Stimulated activated naive B cell treated with anti-CD40 and anti-IgM and Interleukin-4, amounts not matched to agents 10 μg/mL and 1 μg/mL and 100 μg/mL, for 72 hours (primary cell): ENCODE data around the gene CDYL2.

Source experiments
- ATAC-seq, 2 donors: fragments of 150-1000 bp; cut with Tn5 transposase; replicated peaks; 2 replicates each; pipeline ENCODE4 v1.10.0; 2021; ENCODE audit warnings: moderate library complexity in 1 of 2
- DNase-seq: peaks from one replicate; pipeline ENCODE4 v3.0.0; 2021
- H3K27ac Mint-ChIP-seq: one replicate; pipeline ENCODE4 v1.8.0; 2022; ENCODE audit warnings: mild to moderate bottlenecking, mixed read lengths
- H3K27me3 Mint-ChIP-seq, 2 donors: one replicate each; pipeline ENCODE4 v1.8.0; 2022; ENCODE audit warnings: mixed read lengths in 2 of 2
- H3K36me3 Mint-ChIP-seq, 2 donors: one replicate each; pipeline ENCODE4 v1.8.0; 2022; ENCODE audit warnings: mixed read lengths in 2 of 2, mild to moderate bottlenecking in 1 of 2
- H3K4me1 Mint-ChIP-seq, 2 donors: one replicate each; pipeline ENCODE4 v1.8.0; 2022; ENCODE audit warnings: mixed read lengths in 2 of 2, mild to moderate bottlenecking in 1 of 2
- H3K4me3 Mint-ChIP-seq, 2 donors: one replicate each; pipeline ENCODE4 v1.8.0; 2022; ENCODE audit warnings: mild to moderate bottlenecking in 2 of 2, mixed read lengths in 2 of 2, moderate library complexity in 1 of 2
- H3K9me3 Mint-ChIP-seq, 2 donors: one replicate each; pipeline ENCODE4 v1.8.0; 2022; ENCODE audit warnings: mixed read lengths in 2 of 2, mild to moderate bottlenecking in 1 of 2

Gene CDYL2, protein sequence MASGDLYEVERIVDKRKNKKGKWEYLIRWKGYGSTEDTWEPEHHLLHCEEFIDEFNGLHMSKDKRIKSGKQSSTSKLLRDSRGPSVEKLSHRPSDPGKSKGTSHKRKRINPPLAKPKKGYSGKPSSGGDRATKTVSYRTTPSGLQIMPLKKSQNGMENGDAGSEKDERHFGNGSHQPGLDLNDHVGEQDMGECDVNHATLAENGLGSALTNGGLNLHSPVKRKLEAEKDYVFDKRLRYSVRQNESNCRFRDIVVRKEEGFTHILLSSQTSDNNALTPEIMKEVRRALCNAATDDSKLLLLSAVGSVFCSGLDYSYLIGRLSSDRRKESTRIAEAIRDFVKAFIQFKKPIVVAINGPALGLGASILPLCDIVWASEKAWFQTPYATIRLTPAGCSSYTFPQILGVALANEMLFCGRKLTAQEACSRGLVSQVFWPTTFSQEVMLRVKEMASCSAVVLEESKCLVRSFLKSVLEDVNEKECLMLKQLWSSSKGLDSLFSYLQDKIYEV

DNA sequence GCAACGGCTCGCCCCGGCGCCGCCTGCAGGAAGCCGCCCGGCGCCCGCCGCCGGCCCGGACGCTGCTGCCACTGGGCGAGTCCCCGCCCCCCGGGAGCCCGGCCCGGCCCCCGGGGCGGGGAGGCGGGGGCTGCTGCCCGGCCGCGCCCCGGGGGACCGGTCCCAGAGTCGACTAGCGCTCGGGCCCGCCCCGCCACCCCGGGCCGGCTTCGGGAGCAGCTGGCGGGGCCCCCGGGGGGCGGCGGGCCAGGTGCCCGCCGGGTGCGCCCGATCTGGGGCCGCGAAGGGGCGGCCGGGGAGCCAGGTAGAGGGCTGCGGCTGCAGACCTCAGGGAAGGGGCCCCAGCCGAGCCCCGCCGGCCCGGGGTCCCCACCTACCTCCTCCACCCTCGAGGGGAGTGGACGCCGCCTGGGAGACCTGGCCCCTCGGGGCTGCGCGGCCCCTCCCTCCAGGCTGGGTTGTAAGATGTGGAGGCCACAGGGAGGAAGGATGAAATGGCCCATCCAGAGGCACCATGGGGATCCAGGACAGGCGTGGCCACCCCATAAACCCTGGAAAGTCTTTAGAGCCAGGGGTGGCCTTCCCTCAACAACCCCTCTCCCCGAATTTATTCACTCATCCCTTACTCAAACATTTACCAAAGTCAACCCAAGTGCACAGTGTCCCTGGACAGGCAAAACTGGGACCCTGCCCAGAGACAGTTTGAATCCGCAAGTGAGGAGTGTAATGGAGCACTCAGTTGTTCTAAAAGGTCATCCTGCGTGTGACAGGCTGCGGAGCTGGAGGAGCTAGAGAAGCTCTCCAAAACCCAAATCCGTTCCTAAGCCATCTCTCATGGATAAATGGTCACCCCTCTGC is at the start of gene CDYL2:
Gene CDYL2 (minus strand): TSS at position 73 of the 858 bp plus-strand sequence. CDS start 425 bp downstream, outside the sequence.
- peaks cover 0 to 4% of the 10 kb centered on the region in 2 donors for H3K9me3 Mint-ChIP-seq
- no peak for DNase-seq
- peaks cover 0 to 2% of the 10 kb centered on the region in 2 donors for H3K4me1 Mint-ChIP-seq
- peak within 1 kb of the TSS; percentile 94 to 95 for H3K4me3 Mint-ChIP-seq
- H3K27ac Mint-ChIP-seq = peak within 1 kb of the TSS; percentile 89
- H3K36me3 Mint-ChIP-seq = peaks cover 0 to 2% of the 10 kb centered on the region in 2 donors
- H3K27me3 Mint-ChIP-seq = peaks cover 32 to 39% of the 10 kb centered on the region in 2 donors
- peak; percentile 73 to 76 for ATAC-seq

DNA sequence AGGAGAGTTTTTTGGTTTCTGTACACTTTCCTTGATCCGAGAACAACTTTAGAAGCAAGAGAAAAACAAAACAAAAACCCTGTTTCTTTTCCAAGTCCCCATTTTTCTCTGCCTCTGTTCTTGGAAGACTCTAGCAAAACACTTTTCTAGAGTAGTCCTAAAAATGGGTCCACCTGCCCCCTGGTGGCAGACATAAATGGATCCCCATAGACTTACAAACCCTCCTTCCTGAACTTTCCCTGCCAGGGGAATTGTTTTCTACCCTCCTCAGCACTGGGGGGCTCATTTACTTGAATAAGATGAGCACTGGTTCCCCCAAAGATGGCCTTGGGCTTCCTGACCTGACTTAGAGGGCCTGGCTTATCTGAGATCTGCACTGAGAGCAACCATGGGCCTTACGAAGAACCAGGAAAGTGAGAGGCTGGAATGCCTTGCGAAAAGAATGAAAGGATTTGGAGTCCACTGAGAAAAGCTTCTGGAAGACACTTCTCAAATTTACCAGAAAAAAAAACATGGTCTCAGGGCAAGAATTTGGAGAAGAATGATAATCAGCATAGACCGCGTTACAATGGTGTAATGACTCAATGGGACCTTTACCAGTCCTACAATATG is 48.0 kb upstream of the CDYL2 start:
- Mint-ChIP-seq H3K4me3 (no peak overlapping the region), H3K4me1 (no peaks in the 10 kb centered on the region), H3K9me3 (no peaks in the 10 kb centered on the region), H3K36me3 (no peaks in the 10 kb centered on the region), H3K27me3 (peaks cover 6 to 15% of the 10 kb centered on the region in 2 donors), H3K27ac (no peak overlapping the region)
- no peak for ATAC-seq
- DNase-seq = no peak

DNA sequence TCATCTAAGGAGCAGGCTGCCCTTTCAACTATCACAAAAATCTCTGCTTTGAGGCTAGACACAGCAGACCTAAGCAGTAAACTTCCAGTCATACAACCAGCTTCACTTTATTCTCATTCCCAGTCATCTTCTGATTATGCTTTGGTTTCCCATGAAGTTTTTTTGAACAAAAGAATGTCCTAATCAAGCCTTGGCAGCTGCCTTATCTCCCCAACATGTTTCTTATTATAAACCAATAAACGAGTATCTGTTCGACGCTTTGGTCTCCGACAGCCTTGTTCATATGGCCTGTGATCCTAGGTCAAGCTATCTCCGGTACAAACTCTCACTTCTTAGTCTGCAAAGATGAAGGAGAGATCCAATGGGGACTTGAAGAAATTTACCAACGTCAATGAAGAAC is 47.4 kb upstream of the CDYL2 start:
- no peak for ATAC-seq
- no peaks in the 10 kb centered on the region for H3K4me1 Mint-ChIP-seq
- H3K27ac Mint-ChIP-seq = no peak overlapping the region
- H3K4me3 Mint-ChIP-seq = no peak overlapping the region
- no peak for DNase-seq
- no peaks in the 10 kb centered on the region for H3K36me3 Mint-ChIP-seq
- H3K9me3 Mint-ChIP-seq = no peaks in the 10 kb centered on the region
- peaks cover 5 to 15% of the 10 kb centered on the region in 2 donors for H3K27me3 Mint-ChIP-seq

DNA sequence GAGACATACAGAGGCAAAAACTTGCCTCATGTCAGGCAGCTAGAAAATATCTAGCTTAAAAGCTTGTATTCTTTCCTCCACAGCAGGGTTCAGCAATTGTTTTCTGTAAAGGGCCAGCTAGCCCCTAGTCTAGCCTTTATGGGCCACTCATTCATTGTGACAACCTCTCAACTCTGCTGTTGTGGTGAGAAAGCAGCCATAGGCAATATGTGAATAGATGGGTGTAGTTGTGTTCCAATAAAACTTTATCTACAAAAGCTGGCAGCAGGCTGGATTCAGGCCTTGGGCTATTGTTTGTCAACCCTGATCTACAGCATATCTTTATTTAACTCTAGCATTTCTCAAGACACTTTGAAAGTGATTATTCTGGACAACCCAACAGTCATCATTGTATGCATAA is 46.4 kb upstream of the CDYL2 start:
- Mint-ChIP-seq H3K4me1 (no peaks in the 10 kb centered on the region), H3K27ac (no peak overlapping the region), H3K27me3 (peaks cover 5 to 15% of the 10 kb centered on the region in 2 donors), H3K9me3 (no peaks in the 10 kb centered on the region), H3K36me3 (no peaks in the 10 kb centered on the region), H3K4me3 (no peak overlapping the region)
- no peak for DNase-seq
- no peak for ATAC-seq

DNA sequence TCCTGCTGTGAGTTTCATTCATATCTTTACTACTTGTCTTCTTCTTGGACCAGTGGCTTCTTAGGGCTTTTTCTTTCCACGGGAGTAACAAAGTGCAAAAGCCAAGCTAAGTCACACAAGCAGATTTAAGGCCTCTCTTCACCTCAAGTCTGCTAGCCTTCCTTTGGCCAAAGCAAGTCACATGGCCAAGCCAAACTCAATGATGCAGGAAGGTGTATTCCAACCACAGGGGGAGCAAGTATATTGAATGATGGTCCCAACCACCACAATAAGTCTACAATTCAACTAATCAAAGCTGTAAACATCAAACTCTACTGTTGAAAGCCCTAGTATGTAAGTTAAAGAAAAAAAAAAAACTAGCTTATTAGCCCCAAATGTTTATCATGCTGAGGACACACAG is 44.5 kb upstream of the CDYL2 start:
- H3K27ac Mint-ChIP-seq = no peak overlapping the region
- DNase-seq (no peak), ATAC-seq (no peak)
- peaks cover 3 to 4% of the 10 kb centered on the region in 2 donors for H3K9me3 Mint-ChIP-seq
- no peaks in the 10 kb centered on the region for H3K4me1 Mint-ChIP-seq
- no peak overlapping the region for H3K4me3 Mint-ChIP-seq
- peaks cover 5 to 10% of the 10 kb centered on the region in 2 donors for H3K27me3 Mint-ChIP-seq
- no peaks in the 10 kb centered on the region for H3K36me3 Mint-ChIP-seq

DNA sequence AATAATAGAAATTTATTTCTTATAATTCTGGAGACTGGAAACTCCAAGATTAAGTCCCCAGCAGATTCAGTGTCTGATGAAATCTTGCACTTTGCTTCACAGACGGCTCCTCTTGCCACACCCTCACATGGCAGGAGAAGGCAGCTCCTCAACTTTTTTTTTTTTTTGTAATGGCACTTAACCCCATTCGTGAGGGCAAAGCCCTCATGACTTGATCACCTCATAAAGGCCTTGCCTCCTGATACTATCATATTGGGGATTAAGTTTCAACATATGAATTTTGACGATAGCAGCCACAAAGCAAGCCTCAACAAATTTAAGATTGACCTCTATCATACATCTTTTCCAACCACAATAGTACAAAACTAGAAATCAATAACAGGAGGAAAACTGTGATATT is 42.3 kb upstream of the CDYL2 start:
- DNase-seq = no peak

DNA sequence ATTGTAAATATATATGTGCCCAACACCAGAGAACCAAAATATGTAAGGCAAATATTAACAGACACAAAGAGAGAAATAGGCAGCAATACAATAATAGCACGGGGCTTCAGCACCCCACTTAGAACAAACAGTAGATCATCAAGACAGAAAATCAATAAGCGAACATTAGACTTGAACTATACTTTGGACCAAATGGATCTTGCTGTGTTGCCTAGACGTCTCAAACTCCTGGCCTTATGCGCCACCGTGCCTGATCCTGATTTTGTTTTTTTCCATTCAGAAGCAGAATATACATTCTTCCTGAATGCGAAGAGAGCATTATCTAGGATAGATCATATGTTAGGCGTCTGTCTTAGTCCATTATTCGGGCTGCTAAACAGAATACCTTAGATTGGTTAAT is 41.9 kb upstream of the CDYL2 start:
- peaks cover 13 to 21% of the 10 kb centered on the region in 2 donors for H3K9me3 Mint-ChIP-seq
- peaks cover 11% of the 10 kb centered on the region in 2 donors for H3K27me3 Mint-ChIP-seq
- no peak overlapping the region for H3K4me3 Mint-ChIP-seq
- H3K27ac Mint-ChIP-seq = no peak overlapping the region
- no peaks in the 10 kb centered on the region for H3K4me1 Mint-ChIP-seq
- no peak for DNase-seq
- no peak for ATAC-seq
- peaks cover 2 to 5% of the 10 kb centered on the region in 2 donors for H3K36me3 Mint-ChIP-seq

More for the DNA sequence above, 42.3 kb upstream of the CDYL2 start:
- Mint-ChIP-seq H3K4me1 (no peaks in the 10 kb centered on the region), H3K36me3 (peaks cover under 1 to 2% of the 10 kb centered on the region in 2 donors), H3K27me3 (peaks cover 7 to 8% of the 10 kb centered on the region in 2 donors), H3K4me3 (no peak overlapping the region), H3K9me3 (peaks cover 10 to 17% of the 10 kb centered on the region in 2 donors), H3K27ac (no peak overlapping the region)
- ATAC-seq = no peak

DNA sequence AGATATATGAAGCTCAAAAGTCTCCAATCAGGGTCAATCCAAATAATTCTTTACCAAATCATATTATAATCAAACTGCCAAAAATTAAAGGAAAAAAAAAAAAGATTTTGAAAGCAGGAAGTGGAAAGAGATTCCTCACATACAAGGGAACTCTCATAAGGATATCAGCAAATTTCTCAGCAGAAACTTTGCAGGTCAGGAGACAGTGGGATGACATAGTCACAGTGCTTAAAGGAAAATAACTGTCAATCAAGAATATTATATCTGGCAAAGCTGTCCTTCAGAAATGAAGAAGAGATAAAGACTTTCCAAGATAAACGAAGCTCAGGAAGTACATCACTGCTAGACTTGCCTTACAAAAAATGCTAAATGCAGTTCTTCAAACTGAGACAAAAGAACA is 40.0 kb upstream of the CDYL2 start:
- no peak overlapping the region for H3K4me3 Mint-ChIP-seq
- H3K4me1 Mint-ChIP-seq = no peaks in the 10 kb centered on the region

DNA sequence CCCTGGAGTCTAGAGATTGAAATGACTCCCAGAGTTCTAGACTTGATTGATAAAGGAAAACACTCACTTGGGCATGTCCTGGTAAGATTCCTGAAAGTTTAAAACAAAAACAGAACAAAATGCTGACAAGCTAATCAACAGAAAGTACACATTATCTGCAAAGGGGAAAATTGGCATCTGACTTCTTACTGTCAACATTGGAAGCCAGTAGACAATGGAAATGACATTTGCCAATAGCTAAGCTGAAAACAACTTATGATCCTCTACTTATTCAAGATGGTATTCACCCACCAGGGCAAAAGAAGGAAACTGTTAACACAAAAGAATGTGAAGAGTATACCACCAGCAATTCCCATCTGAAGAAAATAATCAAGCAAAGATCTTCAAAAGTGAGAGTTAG is 36.8 kb upstream of the CDYL2 start:
- Mint-ChIP-seq H3K27me3 (peaks cover 37 to 38% of the 10 kb centered on the region in 2 donors), H3K9me3 (peaks cover 18 to 30% of the 10 kb centered on the region in 2 donors), H3K4me3 (no peak overlapping the region), H3K36me3 (peaks cover 2 to 11% of the 10 kb centered on the region in 2 donors), H3K4me1 (no peaks in the 10 kb centered on the region), H3K27ac (no peak overlapping the region)
- ATAC-seq (no peak), DNase-seq (no peak)

More for the DNA sequence above, 40.0 kb upstream of the CDYL2 start:
- H3K36me3 Mint-ChIP-seq = peaks cover 2 to 11% of the 10 kb centered on the region in 2 donors
- peaks cover 26 to 29% of the 10 kb centered on the region in 2 donors for H3K27me3 Mint-ChIP-seq
- DNase-seq = no peak
- H3K9me3 Mint-ChIP-seq = peaks cover 18 to 30% of the 10 kb centered on the region in 2 donors
- H3K27ac Mint-ChIP-seq = no peak overlapping the region
- no peak for ATAC-seq

DNA sequence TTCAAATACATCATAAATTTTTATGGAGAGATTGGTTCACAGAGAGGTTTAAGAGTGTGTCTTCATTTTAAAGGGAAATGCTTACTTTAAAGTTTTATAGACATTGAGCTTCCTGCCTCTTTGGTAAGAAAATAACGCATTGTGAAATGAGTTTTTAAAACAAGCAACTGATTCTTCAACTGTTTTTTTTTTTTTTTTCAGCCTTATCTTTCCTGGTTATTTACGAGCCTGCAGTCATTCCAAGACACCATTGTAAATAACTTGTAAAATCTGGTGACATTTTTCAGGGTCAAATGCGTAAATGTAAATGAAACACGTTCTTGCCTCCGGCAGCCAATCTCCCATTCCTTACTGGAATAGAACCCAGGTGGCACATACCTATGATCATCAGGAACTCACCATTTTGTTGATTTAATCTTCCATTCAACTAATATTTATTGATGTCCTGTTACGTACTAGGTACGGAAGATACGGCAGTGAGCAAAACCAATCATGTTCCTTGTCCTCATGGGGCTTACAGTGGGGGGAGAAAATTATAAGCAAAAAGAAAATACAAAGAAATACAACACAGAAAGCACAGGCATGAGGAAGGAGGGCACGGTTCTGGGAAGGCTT is 33.2 kb upstream of the CDYL2 start:
- Mint-ChIP-seq H3K27me3 (peaks cover 48 to 56% of the 10 kb centered on the region in 2 donors), H3K4me3 (no peak overlapping the region), H3K27ac (no peak overlapping the region), H3K4me1 (no peaks in the 10 kb centered on the region), H3K36me3 (peaks cover 0 to 11% of the 10 kb centered on the region in 2 donors), H3K9me3 (peaks cover 8 to 16% of the 10 kb centered on the region in 2 donors)
- ATAC-seq (no peak), DNase-seq (no peak)

DNA sequence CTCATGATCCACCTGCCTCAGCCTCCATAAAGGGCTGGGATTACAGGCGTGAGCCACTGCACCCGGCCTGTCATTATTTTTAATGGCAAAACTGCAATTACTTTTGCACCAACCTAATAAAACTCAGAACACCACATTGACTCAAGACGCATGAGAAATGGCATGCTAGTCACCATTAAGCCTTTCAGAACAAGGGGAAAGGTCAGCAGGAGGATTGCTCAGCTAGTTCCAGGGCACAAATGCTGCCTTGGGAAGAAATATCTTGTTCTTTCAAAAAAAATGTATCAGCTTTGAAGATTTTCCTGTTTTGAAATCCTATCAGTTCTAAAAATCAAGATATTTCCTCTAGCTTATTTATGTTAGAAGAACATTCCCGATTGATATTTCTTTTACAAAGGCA is 32.4 kb upstream of the CDYL2 start:
- Mint-ChIP-seq H3K9me3 (peaks cover 8 to 15% of the 10 kb centered on the region in 2 donors), H3K27ac (peak overlapping the region; percentile 4), H3K27me3 (peaks cover 43 to 50% of the 10 kb centered on the region in 2 donors), H3K4me3 (no peak overlapping the region), H3K36me3 (peaks cover 0 to 11% of the 10 kb centered on the region in 2 donors), H3K4me1 (no peaks in the 10 kb centered on the region)
- DNase-seq = no peak
- no peak for ATAC-seq

DNA sequence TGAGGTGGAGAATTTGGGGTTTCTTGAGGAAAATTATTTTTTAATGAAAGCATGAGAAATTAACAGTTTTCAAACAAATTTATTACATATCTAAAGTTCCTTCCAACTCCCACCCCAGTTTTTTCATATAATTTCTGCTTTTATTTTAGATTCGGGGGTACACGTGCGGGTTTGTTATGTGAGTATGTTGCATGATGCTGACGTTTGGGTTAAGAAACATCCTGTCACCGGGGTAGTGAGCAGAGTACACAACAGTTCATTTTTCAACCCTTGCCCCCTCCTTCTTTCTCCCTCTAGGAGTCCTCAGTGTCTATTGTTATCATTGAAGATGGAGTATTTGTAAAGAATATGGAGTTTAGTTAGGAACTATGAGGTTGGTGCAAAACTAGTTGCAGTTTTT is 31.8 kb upstream of the CDYL2 start:
- ATAC-seq (no peak), DNase-seq (no peak)
- Mint-ChIP-seq H3K4me3 (no peak overlapping the region), H3K4me1 (no peaks in the 10 kb centered on the region), H3K27me3 (peaks cover 36 to 45% of the 10 kb centered on the region in 2 donors), H3K27ac (no peak overlapping the region), H3K36me3 (peaks cover 0 to 5% of the 10 kb centered on the region in 2 donors), H3K9me3 (peaks cover 4 to 9% of the 10 kb centered on the region in 2 donors)

DNA sequence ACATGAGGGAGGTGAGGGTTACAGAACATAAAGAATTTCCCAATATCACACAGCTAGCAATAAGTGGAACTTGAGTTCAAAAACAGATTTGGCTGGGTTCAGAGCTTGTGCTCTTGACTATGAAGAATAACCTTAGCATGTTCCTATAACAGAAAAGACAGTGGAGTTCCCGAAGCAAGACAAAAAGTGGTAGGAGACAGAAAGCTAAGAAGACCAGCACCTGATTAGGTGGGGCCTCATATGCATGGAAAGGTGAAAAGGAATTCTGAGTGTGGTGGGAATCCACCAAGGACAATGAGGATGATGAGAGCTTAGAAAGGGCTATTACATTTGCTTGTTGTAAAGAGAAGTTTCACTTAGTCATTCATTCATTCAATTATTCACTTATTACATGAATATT is 26.6 kb upstream of the CDYL2 start:
- Mint-ChIP-seq H3K9me3 (no peaks in the 10 kb centered on the region), H3K4me1 (no peaks in the 10 kb centered on the region), H3K27ac (no peak overlapping the region)

More for the DNA sequence above, 26.6 kb upstream of the CDYL2 start:
- peaks cover 18 to 27% of the 10 kb centered on the region in 2 donors for H3K27me3 Mint-ChIP-seq
- H3K36me3 Mint-ChIP-seq = no peaks in the 10 kb centered on the region
- ATAC-seq = no peak
- no peak overlapping the region for H3K4me3 Mint-ChIP-seq
- DNase-seq = no peak
